Measurements from ENCODE around the gene APOF. TPM values are rescaled to one million over a fixed set of nuclear protein-coding genes. Genes with fewer than 3 reads are reported as not detected.

APOF gene, protein sequence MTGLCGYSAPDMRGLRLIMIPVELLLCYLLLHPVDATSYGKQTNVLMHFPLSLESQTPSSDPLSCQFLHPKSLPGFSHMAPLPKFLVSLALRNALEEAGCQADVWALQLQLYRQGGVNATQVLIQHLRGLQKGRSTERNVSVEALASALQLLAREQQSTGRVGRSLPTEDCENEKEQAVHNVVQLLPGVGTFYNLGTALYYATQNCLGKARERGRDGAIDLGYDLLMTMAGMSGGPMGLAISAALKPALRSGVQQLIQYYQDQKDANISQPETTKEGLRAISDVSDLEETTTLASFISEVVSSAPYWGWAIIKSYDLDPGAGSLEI
- total RNA-seq = not detected in 2 replicates

DNA sequence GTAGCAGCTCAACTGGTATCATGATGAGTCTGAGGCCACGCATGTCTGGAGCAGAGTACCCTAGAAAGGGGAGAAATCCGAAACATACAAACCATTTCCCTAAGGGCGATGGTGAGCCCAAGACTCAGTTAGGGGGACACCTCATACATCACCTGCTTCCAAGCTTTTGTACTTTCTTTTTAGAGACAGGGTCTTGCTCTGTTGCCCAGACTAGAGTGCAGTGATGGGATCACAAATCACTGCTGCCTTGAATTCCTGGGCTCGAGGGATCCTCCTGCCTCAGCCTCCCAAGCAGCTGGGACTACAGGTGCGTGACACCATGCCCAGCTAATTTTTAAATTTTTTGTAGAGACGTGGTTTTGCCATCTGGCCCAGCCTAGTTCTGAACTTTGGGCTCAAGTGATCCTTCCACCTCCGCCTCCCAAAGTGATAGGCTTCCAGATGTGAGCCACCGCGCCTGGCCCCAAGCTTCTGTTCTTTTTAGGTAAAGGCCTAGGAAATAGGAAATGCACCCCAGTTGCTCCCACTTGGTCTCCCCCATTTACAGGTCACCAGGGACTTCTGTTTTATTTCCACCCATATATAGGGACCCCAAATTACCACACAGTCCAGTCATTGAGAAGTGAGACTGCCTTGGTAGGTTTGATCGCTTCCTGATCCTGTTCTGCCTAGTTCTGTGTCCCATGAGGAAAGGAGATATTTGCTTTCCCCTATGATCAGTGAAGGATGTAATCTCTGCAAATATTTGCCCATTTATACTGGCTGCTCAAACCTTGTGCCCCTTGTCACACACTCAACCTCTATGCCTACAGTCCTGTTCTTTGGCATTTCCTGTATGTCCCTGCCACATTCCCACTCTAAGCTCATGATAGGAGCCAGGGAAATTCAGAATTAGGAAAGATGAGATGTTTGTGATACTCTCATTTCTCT, at the start of gene APOF:
TSS of gene APOF (minus strand) at position 728 of the 930 bp plus-strand sequence. CDS start at position 616, 112 bp downstream.

DNA sequence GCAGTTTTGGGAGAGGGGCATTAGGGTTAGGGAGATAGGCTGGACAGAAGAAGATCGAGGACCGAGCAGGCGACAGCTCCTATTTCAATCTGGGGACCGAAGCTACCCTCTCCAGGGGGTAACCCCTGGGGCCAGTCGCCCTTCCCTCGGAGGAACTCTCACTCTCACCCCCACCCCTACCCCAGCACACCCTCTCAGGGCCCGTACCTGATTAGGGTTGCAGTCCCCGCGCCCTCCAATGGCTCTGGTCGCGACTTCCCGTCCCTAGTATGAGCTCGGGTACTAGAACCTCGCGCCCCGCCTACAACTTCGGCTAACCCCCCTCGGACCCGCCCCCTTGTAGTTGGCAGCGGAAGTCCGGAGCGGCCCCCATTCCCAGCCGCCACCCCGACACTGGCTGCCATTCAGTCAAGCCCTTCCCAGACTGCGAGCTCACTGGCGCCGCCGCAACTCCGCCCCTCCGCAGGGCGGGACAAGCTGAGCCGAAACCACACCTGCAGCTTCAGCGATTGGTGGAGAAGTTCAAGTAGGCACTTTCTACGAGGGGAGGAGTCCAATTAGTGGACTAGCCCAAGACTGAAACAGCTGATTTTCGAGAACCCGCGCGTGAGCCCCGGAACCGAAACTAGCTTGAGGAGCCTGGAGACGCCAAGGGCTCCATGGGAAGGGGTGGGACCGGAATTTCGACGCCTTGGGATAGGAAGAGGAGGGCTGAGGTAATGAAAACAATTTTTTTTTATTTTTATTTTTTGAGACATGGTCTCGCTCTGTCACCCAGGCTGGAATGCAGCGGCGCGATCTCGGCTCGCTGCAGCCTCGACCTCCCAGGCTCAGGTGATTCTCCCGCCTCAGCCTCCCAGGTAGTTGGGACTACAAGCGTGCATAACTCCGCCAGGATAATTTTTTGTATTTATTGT, 2.5 kb downstream of the APOF start, which contains the start of gene STAT2:
TSS of gene STAT2 (minus strand) at position 257 of the 917 bp plus-strand sequence. CDS start 3,536 bp downstream, outside the sequence.

DNA sequence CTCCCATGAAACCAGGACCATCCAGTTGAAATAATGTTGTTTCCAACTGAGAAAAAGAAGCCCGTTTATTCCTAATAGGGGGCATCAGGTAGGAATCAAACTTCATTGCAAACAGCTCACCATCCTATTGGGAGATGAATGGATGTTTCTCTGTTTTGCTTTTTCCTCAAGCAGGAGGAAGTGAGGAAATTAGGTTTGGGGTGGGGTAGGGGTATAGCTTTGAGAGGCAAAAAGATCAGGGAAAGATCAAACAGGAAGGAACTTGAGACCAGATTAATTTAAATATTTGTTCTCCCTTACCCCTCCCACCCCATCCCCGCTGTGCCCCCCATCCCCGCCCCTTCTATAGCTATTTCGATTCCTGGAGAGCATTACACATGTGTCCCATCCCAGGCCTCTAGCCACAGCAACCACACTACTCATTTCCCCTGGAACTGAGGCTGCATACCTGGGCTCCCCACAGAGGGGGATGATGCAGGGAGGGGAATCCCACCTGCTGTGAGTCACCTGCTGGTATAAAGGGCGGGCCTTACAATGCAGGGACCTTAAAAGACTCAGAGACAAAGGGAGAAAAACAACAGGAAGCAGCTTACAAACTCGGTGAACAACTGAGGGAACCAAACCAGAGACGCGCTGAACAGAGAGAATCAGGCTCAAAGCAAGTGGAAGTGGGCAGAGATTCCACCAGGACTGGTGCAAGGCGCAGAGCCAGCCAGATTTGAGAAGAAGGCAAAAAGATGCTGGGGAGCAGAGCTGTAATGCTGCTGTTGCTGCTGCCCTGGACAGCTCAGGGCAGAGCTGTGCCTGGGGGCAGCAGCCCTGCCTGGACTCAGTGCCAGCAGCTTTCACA, 24.1 kb downstream of the APOF start, which contains the start of gene IL23A:
TSS of gene IL23A (plus strand) at position 577 of the 850 bp plus-strand sequence. CDS start at position 738, 161 bp downstream.

DNA sequence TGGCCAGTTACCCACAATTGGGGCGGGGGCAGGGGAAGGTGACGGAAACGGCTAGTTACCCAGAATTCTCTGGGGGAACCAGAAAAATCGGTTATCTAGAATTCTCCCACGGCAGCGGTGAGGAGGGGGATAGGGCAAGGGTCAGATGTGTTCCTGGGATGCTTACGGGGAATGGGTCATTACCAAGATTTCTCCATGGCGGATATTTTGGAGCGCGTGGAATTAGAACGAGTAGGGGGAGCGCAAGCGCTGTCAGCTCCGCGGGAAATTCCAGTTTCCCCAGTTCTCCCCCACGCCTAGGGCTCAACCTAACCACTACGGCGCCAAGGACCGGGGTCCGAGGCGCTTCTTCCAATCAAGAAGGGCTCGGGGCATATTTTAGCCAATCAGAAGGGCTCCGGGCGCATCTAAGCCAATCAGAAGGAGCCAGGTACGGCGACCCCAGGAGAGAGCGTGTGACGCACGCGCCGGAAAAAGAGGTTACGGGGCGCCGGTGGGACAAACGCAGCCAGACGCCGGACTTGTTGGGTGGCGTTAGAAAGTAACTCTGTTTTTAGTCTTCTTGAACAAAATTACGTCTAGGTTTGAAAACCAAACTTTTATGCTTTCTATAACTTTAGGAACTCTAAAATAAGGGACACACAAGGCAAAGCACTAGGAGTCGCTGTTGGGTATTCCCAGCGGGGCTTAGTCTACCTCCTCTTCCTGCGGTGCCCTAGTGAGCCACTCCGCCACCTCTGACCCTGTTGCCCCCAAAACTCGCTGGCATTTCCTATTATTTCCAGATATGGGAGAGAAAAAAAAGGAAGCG, 28.8 kb downstream of the APOF start, which contains the start of gene PAN2:
TSS of gene PAN2 (minus strand) at position 322 of the 811 bp plus-strand sequence. CDS start 906 bp downstream, outside the sequence.

DNA sequence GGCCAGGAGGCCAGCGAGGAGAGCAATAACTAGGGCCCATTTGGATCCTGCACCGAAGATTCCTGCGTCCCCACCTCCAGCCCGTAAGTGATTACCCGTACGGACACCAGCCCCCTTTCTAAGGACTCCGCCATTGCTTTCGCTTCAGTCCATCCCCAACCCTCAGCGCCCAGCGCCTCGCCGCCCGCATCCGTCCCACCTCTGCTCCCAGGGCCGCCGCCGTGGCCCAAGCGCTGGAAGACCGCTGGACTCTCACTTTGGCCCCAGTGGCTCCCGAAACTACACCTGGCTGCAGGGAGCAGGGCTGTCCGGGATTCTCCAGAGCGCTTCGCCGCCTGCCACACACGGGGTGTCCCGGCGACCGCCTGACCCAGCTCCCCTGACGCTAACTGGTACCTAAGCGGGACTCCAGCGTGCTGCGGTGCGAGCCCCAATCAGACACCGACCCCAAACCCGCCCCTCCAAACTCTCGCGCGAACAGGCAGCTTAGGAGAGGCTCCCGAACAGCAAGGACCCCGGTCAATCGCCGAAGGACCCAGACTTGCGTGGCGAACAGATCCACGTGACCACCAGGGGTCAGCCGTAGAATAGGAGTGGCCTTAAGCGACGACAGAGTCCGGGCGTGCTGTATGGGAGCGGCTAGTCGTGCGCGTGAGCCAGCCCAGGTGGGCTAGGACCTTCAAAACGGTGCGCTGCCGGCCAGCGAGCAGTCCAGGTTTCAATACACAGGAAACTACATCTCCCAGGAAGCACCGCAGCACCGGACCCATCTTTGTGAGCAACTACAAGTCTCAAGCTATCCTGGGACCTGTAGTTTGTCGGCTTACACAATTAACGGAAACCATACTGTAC, 46.8 kb downstream of the APOF start, which contains the start of gene CNPY2:
TSS of gene CNPY2 (minus strand) at position 367 of the 852 bp plus-strand sequence. CDS start 771 bp downstream, outside the sequence.

Other genes with a start within 250 kb of the APOF start
- 1,282 and 1,487 TPM in 2 replicates for gene RPL41, start 246.2 kb downstream of the APOF start, total RNA-seq
- 4.5 and 5.3 TPM in 2 replicates for gene ZC3H10, start 244.6 kb downstream of the APOF start, total RNA-seq
- 136 and 210 TPM in 2 replicates for gene ESYT1, start 234.6 kb downstream of the APOF start, total RNA-seq
- 51.1 and 83.1 TPM in 2 replicates for gene MYL6B, start 210.3 kb downstream of the APOF start, total RNA-seq
- 1,143 and 1,914 TPM in 2 replicates for gene MYL6, start 204.5 kb downstream of the APOF start, total RNA-seq
- 27.3 and 39.4 TPM in 2 replicates for gene SMARCC2, start 173.4 kb downstream of the APOF start, total RNA-seq
- 127 and 135 TPM in 2 replicates for gene RNF41, start 140.9 kb downstream of the APOF start, total RNA-seq
- 21.1 and 23.6 TPM in 2 replicates for gene NABP2, start 138.5 kb downstream of the APOF start, total RNA-seq
- gene SLC39A5, start 132.8 kb downstream of the APOF start, total RNA-seq = not detected in 2 replicates
- 25.8 and 46.2 TPM in 2 replicates for gene ANKRD52, start 104.5 kb downstream of the APOF start, total RNA-seq
- 7.1 and 13.4 TPM in 2 replicates for gene COQ10A, start 95.9 kb downstream of the APOF start, total RNA-seq
- 62.4 and 198 TPM in 2 replicates for gene CS, start 62.5 kb downstream of the APOF start, total RNA-seq
- 97.3 and 152 TPM in 2 replicates for gene CNPY2, start 46.9 kb downstream of the APOF start, total RNA-seq
- 15.7 and 22.2 TPM in 2 replicates for gene PAN2, start 28.9 kb downstream of the APOF start, total RNA-seq
- gene IL23A, start 24.0 kb downstream of the APOF start, total RNA-seq = not detected in 2 replicates
- gene STAT2, start 2.8 kb downstream of the APOF start, total RNA-seq = 173 and 265 TPM in 2 replicates
- 3.6 and 9.3 TPM in 2 replicates for gene TIMELESS, start 86.6 kb upstream of the APOF start, total RNA-seq
- gene MIP, start 91.8 kb upstream of the APOF start, total RNA-seq = not detected in 2 replicates
- gene SPRYD4, start 105.7 kb upstream of the APOF start, total RNA-seq = 1.2 and 1.4 TPM in 2 replicates
- 0.18 TPM in 1 of 2 replicates, not detected in the other for gene GLS2, start 125.3 kb upstream of the APOF start, total RNA-seq
- gene RBMS2, start 159.0 kb upstream of the APOF start, total RNA-seq = 12.5 and 18.4 TPM in 2 replicates